PC-3 (cell line): Measurements from ENCODE around the gene EMP1.

Experiments
- CTCF ChIP-seq: fragments of 300-600 bp; sonication (generic); conservative IDR thresholded peaks from 2 replicates; pipeline ENCODE4 v1.5.1; 2017; ENCODE audit warnings: antibody characterized with exemption, low read depth, mild to moderate bottlenecking, low read length
- EZH2 ChIP-seq: fragments of 300-600 bp; sonication (generic); IDR thresholded peaks from one replicate; pipeline ENCODE4 v1.6.1; 2017; ENCODE audit warnings: antibody characterized with exemption, mild to moderate bottlenecking, low read length; ENCODE audit not compliant: unreplicated experiment

DNA sequence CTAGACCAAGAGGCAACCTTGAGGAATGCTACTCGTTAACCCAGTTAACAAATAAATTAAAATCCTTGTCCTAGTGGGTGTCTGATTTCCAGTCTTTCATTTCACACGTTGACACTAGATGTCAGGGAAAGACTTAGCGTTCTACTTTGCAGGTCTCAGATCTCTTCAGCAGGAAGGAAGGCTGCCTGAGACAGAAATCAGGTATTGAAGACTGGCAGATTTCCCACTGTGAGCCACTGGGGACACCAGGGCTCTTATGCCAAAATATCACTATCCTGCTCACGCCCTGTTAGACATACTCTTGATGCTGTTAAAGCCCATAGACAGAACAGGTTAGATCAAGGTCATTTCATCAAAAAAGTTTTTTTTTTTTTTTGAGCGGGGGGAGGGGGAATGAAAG is 33.0 kb downstream of the EMP1 start:
- no peak for TF ChIP-seq CTCF
- no peak for TF ChIP-seq EZH2
